ENCODE measurements around the gene ZSCAN5C.

Gene ZSCAN5C, protein sequence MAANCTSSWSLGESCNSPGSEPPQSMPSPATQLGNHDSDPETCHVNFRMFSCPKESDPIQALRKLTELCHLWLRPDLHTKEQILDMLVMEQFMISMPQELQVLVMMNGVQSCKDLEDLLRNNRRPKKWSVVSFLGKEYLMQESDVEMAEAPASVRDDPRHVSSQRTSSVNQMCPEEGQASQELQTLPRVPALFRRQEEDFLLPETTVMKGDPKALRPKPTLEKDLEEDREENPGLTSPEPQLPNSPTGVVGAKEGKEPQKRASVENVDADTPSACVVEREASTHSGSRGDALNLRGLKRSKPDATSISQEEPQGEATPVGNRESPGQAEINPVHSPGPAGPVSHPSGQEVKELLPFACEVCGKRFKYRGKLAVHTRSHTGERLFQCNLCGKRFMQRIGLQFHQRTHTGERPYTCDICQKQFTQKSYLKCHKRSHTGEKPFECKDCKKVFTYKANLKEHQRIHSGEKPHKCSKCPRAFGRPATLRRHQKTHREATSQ

DNA sequence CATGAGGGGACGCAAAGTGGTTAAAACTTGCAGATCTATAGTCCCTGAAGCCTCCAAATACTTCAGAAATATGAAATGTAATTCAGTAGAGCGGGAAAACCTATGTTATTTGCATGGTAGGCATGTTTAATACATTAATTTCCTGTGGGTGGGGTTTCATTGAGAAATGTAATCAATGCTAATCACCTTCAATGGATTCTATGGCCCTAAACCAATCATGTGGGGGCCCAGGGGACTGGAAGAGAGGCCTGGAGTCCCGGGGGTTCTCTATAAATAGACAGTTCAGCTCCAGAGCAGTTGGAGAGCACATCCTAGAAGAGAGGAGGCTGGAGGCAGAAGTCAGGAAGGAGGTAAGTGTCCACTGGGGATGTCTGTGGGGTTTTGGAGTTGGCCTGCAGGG is at the start of gene ZSCAN5C:
Gene ZSCAN5C, plus strand, starts transcription at position 301 of the 400 bp plus-strand sequence. CDS start 3,641 bp downstream, outside the sequence.
- Mint-ChIP-seq H3K4me1 (ENCODE audit: low read depth) (no peaks in the 10 kb centered on the region), H3K4me3 (no peak within 1 kb of the TSS), H3K9me3 (no peaks in the 10 kb centered on the region), H3K36me3 (ENCODE audit: low read depth) (no peaks in the 10 kb centered on the region), H3K27me3 (peaks cover 3% of the 10 kb centered on the region), H3K27ac (no peak within 1 kb of the TSS)
- intact Hi-C loops (cut with micrococcal nuclease) = no loop called here

DNA sequence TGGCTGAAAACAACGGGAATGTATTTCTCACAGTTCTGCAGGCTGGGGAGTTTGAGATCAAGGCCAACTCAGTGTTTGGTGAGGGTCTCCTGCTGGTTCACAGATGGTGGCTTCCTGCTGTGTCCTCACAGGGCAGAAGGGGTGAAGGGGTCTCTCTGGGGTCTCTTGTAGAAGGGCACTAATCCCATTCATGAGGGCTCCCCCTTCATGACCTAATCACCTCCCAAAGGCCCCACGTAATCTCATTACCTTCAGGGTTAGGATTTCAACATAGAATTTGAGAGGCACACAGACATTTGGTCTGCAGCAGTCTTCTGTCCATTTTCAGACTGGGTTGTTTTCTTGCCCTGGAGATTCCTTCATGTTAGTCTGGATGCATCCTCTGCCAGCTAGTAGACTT is 49.4 kb upstream of the ZSCAN5C start:
- Mint-ChIP-seq H3K9me3 (no peaks in the 10 kb centered on the region), H3K27ac (no peak overlapping the region), H3K4me1 (ENCODE audit: low read depth) (no peaks in the 10 kb centered on the region), H3K4me3 (no peak overlapping the region), H3K36me3 (ENCODE audit: low read depth) (peaks cover 57% of the 10 kb centered on the region), H3K27me3 (no peaks in the 10 kb centered on the region)
- intact Hi-C loops (cut with micrococcal nuclease) = no loop called here

DNA sequence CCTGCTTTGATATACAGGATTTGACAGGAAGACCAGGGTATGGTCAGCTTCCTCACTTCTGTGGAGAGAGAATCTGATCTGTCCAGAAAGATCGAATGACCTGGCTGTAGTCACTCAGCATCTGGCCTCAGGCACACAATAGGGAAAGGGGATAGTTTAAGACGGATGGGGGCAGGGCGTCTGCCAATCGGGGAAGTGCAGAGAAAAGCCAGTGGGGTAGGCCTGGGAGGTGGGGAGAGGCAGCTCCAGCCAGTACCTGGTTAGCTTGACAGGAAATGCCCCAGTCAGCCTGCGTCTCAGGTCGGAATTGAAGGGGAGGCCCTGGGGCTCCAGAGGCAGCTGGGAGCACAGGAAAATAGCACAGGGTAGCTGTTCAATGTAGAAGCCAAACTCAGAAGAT is 48.6 kb upstream of the ZSCAN5C start:
- peaks cover 53% of the 10 kb centered on the region for H3K36me3 Mint-ChIP-seq (ENCODE audit: low read depth)
- intact Hi-C loops (cut with micrococcal nuclease) = no loop called here
- no peaks in the 10 kb centered on the region for H3K4me1 Mint-ChIP-seq (ENCODE audit: low read depth)
- H3K27me3 Mint-ChIP-seq = no peaks in the 10 kb centered on the region
- H3K4me3 Mint-ChIP-seq = no peak overlapping the region
- no peaks in the 10 kb centered on the region for H3K9me3 Mint-ChIP-seq
- H3K27ac Mint-ChIP-seq = no peak overlapping the region

DNA sequence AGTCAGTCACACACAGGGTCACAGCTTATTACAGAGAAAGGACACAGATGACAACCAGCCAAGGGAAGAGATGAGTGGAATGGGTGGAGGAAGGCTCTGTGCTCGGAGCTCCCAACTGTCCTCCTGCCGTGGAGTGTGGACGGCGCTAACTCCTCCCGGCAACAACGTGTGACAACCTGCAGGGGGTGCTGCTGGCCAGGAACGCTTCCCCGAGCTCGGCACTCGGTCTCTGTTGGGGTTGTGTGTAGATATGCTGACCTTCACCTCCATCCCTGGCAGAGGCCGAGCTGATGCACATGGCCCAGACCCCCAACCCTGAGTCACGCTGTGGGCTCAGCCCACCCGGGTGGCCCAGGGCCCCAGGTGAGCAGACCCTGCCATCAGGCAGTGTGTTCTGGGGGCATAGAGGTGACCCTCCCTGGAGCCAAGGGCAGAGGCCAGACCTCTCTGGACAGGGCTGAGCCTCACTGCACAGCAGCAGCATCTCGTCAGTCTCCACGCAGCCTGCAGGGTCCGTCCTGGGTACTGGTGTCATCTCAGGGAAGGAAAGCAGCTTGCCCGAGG is 46.9 kb upstream of the ZSCAN5C start:
- Mint-ChIP-seq H3K27me3 (no peaks in the 10 kb centered on the region), H3K9me3 (no peaks in the 10 kb centered on the region), H3K36me3 (ENCODE audit: low read depth) (peaks cover 53% of the 10 kb centered on the region), H3K4me3 (no peak overlapping the region), H3K27ac (no peak overlapping the region), H3K4me1 (ENCODE audit: low read depth) (no peaks in the 10 kb centered on the region)
- intact Hi-C loops (cut with micrococcal nuclease) = no loop called here

DNA sequence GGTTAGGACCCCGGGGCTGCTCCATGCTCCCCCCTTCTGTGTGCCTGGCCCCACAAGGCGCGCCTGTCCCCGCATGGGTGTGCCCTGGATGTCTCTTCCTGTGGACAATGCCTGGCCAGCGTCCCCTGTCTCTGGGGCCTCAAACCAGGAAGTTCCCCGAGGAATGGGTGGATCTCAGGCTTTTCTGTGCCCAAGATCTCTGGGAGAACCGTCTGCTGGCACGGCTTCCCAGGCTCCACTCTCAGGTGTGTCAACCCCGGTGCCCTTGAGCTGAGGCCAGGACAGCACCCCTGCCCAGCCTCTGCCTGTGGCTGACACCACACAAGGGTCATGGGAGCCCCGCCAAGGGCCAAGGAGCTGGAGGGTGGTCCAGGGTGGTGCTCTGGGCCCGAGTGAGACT is 45.3 kb upstream of the ZSCAN5C start:
- intact Hi-C loops (cut with micrococcal nuclease) = no loop called here
- Mint-ChIP-seq H3K27me3 (no peaks in the 10 kb centered on the region), H3K27ac (no peak overlapping the region), H3K4me1 (ENCODE audit: low read depth) (peaks cover 1% of the 10 kb centered on the region), H3K36me3 (ENCODE audit: low read depth) (peaks cover 59% of the 10 kb centered on the region), H3K4me3 (no peak overlapping the region), H3K9me3 (no peaks in the 10 kb centered on the region)

DNA sequence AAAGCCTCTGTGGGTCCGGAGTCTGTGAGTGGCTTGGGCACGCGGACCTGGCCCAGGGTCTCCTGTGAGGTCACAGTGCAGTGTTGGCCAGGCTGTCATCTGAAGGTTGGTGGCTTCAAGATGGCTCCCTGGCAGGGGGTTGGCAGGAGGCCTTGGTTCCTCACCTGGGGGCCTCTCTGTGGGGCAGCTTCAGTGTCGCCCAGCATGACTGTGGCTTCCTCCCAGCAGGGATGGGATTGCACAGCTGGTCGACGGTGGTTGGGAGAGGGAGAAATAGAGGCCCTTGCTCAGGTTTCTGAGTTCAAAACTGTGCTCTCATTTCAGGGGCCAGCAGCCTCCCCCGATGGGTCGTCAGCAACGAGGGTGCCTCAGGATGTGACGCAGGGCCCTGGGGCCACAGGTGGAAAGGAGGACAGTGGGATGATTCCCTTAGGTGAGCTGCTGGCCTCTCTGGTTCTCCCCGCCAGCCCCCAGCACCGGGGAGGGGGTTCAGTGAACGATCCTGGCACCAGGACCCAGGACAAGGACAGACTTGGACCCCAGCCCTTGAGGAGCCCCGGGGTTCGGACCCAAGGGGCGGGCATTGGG is 43.8 kb upstream of the ZSCAN5C start:
- no peaks in the 10 kb centered on the region for H3K27me3 Mint-ChIP-seq
- H3K36me3 Mint-ChIP-seq (ENCODE audit: low read depth) = peaks cover 59% of the 10 kb centered on the region
- intact Hi-C loops (cut with micrococcal nuclease) = no loop called here
- no peak overlapping the region for H3K27ac Mint-ChIP-seq
- H3K9me3 Mint-ChIP-seq = no peaks in the 10 kb centered on the region
- H3K4me1 Mint-ChIP-seq (ENCODE audit: low read depth) = peaks cover 9% of the 10 kb centered on the region
- H3K4me3 Mint-ChIP-seq = no peak overlapping the region

DNA sequence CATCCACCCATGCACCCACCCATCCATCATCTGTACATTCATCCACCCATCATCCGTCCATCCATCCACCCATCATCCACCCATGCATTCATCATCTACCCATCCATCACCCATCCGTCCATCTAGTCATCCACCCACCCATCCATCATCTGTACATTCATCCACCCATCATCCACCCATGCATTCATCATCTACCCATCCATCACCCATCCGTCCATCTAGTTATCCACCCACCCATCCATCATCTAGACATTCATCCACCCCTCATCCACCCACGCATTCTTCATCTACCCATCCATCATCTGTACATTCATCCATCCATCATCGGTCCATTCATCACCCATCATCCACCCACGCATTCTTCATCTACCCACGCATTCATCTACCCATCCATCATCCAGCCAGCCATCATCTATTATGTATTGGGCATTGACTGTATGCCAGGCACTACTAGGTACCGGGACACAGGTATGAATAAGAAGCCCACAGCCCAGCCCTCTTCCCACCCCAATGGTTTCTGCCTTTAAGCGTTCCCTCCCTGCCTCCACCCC is 43.0 kb upstream of the ZSCAN5C start:
- no peak overlapping the region for H3K27ac Mint-ChIP-seq

DNA sequence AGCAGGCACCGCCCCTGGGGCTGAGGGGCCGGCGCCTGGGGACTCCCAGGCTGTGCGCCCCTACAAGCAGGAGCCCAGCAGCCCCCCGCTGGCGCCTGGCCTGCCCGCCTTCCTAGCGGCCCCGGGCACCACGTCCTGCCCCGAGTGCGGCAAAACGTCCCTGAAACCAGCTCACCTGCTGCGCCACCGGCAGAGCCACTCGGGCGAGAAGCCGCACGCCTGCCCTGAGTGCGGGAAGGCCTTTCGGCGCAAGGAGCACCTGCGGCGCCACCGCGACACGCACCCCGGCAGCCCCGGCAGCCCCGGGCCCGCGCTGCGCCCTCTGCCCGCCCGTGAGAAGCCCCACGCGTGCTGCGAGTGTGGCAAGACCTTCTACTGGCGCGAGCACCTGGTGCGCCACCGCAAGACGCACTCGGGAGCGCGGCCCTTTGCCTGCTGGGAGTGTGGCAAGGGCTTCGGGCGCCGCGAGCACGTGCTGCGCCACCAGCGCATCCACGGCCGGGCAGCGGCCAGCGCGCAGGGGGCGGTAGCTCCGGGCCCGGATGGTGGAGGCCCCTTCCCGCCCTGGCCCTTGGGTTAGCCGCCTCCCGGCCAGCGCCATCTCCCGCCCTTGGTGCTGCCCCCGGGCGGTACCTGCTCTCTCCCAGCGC is 42.3 kb upstream of the ZSCAN5C start:
- H3K27ac Mint-ChIP-seq = no peak overlapping the region
- H3K4me3 Mint-ChIP-seq = no peak overlapping the region
- no peaks in the 10 kb centered on the region for H3K9me3 Mint-ChIP-seq
- peaks cover 57% of the 10 kb centered on the region for H3K36me3 Mint-ChIP-seq (ENCODE audit: low read depth)
- peaks cover 9% of the 10 kb centered on the region for H3K4me1 Mint-ChIP-seq (ENCODE audit: low read depth)
- intact Hi-C loops (cut with micrococcal nuclease) = no loop called here
- H3K27me3 Mint-ChIP-seq = no peaks in the 10 kb centered on the region

More for the DNA sequence above, 43.0 kb upstream of the ZSCAN5C start:
- peaks cover 59% of the 10 kb centered on the region for H3K36me3 Mint-ChIP-seq (ENCODE audit: low read depth)
- intact Hi-C loops (cut with micrococcal nuclease) = no loop called here
- H3K4me3 Mint-ChIP-seq = no peak overlapping the region
- peaks cover 9% of the 10 kb centered on the region for H3K4me1 Mint-ChIP-seq (ENCODE audit: low read depth)
- no peaks in the 10 kb centered on the region for H3K9me3 Mint-ChIP-seq
- no peaks in the 10 kb centered on the region for H3K27me3 Mint-ChIP-seq

DNA sequence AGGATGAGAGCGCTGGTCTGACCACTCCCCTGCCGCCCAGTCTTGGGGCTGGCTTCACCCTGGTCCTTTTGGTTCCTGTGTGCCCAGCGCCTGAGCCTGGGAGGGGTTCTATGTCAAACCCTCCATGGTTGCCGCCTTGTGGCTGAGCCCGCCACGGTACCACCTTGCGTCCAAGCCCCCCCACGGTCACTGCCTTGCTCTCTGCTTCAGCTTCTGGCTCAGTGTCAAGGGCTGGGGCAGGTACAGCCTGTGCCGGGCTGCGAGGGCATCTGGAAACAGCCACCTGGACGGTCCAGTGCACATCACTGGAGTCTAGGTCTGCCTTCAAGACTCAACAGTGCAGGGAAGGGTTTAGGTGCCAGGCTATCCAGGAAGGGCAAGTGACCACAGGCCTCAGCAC is 40.5 kb upstream of the ZSCAN5C start:
- no peak overlapping the region for H3K27ac Mint-ChIP-seq
- H3K9me3 Mint-ChIP-seq = no peaks in the 10 kb centered on the region
- H3K27me3 Mint-ChIP-seq = no peaks in the 10 kb centered on the region
- intact Hi-C loops (cut with micrococcal nuclease) = no loop called here
- H3K36me3 Mint-ChIP-seq (ENCODE audit: low read depth) = peaks cover 40% of the 10 kb centered on the region
- H3K4me3 Mint-ChIP-seq = no peak overlapping the region
- H3K4me1 Mint-ChIP-seq (ENCODE audit: low read depth) = peaks cover 9% of the 10 kb centered on the region

DNA sequence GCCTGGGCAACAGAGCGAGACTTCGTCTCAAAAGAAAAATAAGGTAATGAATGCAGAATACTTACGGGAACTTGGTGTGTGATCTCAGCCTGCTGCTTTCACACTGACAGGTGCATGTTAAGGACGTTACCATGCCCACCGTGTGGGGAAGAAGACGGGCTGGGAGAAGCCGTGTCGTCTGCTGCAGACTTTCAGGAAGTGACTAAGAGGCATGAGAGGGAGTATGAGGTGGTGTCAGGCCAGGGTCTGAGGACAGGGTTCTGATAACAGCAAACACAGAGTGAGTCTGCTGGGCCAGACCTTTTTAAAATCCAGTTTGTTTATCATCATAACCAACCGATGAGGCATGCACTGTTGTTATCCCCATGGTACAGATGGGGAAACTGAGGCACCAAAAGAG is 39.8 kb upstream of the ZSCAN5C start:
- Mint-ChIP-seq H3K9me3 (no peaks in the 10 kb centered on the region), H3K4me1 (ENCODE audit: low read depth) (peaks cover 9% of the 10 kb centered on the region), H3K36me3 (ENCODE audit: low read depth) (peaks cover 33% of the 10 kb centered on the region), H3K4me3 (no peak overlapping the region), H3K27me3 (no peaks in the 10 kb centered on the region), H3K27ac (no peak overlapping the region)
- intact Hi-C loops (cut with micrococcal nuclease) = no loop called here

DNA sequence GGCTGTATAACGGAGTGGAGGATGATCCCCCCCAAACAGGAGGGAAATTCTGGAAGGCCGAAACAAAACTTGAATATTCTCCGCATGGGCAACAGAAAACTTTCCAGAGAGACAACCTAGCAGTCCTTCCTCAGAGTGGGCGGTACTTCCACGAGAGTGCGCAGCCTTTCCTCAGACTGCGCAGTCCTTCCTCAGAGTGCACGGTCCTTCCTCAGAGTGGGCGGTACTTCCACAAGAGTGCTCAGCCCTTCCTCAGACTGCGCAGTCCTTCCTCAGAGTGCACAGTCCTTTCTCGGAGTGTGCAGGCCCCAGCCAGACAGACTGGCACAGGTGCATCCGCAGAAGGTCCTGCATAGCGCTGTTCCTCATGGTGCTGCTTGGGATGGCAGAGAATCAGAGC is 39.0 kb upstream of the ZSCAN5C start:
- Mint-ChIP-seq H3K4me1 (ENCODE audit: low read depth) (peaks cover 9% of the 10 kb centered on the region), H3K9me3 (no peaks in the 10 kb centered on the region), H3K4me3 (no peak overlapping the region), H3K27ac (no peak overlapping the region), H3K27me3 (no peaks in the 10 kb centered on the region), H3K36me3 (ENCODE audit: low read depth) (peaks cover 30% of the 10 kb centered on the region)
- intact Hi-C loops (cut with micrococcal nuclease) = no loop called here

DNA sequence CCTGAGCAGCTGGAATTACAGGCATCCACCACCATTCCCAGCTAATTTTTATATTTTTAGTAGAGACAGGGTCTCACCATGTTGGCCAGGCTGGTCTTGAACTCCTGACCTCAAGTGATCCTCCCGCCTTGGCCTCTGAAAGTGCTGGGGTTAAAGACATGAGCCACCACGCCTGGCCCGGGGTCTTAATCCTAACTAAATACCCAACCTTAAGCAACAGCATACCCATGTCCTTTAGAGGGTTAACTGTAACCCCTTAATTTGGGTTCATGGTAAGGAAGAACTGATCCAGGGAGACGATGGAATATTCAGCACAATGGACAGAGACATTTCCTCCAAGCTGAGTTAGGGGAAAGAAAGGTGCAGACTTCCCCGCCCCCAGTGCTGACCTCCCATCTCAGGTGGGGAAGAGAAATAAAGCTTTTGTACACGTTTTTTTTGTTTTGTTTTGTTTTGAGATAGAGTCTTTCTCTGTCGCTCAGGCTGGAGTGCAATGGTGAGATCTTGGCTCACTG is 35.0 kb upstream of the ZSCAN5C start:
- H3K27ac Mint-ChIP-seq = no peak overlapping the region
- no peaks in the 10 kb centered on the region for H3K9me3 Mint-ChIP-seq
- H3K4me1 Mint-ChIP-seq (ENCODE audit: low read depth) = peaks cover 8% of the 10 kb centered on the region
- H3K36me3 Mint-ChIP-seq (ENCODE audit: low read depth) = no peaks in the 10 kb centered on the region
- intact Hi-C loops (cut with micrococcal nuclease) = no loop called here
- H3K4me3 Mint-ChIP-seq = no peak overlapping the region
- peaks cover 4% of the 10 kb centered on the region for H3K27me3 Mint-ChIP-seq

DNA sequence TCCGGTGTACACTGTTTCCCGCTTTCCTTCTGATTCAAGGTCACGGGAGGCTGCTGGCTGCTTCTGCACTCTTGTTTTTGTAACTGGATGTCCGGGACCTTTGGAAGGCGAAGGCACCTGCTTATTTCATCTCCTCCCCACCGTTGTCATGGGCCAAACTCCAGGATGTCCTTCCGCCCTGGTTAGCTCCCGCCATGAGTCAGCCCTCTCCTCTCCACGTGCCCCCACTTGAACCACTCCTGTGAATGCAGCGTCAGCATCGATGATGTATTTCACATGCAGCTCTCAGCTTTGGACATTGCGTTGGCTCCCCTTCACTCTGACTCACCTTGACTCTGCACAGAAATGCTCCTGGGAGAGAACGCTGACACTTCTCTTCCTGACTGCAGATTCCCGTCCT is 31.8 kb upstream of the ZSCAN5C start:
- intact Hi-C loops (cut with micrococcal nuclease) = no loop called here
- Mint-ChIP-seq H3K9me3 (no peaks in the 10 kb centered on the region), H3K4me3 (no peak overlapping the region), H3K4me1 (ENCODE audit: low read depth) (peaks cover 4% of the 10 kb centered on the region), H3K27me3 (peaks cover 9% of the 10 kb centered on the region), H3K27ac (no peak overlapping the region), H3K36me3 (ENCODE audit: low read depth) (no peaks in the 10 kb centered on the region)

DNA sequence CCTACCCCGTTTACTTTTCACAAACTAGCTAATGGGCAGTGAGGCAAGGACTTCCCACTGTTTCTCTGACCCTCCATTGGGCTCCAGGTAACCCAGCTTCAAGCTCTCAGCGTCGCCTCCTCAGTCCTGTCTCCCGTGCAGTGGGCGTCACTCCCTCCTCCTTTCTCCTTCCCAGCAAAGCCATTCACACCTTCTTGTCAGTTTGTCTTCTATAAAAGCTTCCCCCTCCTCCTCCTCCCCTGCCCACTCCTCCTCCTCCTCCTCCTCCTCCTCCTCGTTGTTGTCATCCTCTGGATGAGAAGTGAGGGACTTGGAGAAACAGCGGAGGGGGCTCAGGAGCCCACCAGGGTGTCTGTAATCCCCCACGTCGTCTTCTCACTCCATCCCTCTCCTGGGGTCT is 28.0 kb upstream of the ZSCAN5C start:
- Mint-ChIP-seq H3K36me3 (ENCODE audit: low read depth) (no peaks in the 10 kb centered on the region), H3K9me3 (no peaks in the 10 kb centered on the region), H3K27ac (no peak overlapping the region), H3K27me3 (peaks cover 10% of the 10 kb centered on the region), H3K4me3 (no peak overlapping the region), H3K4me1 (ENCODE audit: low read depth) (peaks cover 4% of the 10 kb centered on the region)
- intact Hi-C loops (cut with micrococcal nuclease) = no loop called here

Measured in dendritic cell treated with granulocyte-macrophage colony-stimulating factor and Interleukin-4, amounts not matched to agents 40 ng/mL and 50 ng/mL, for 4 days (primary cell).